Measurements from ENCODE around the gene CAPZB.

DNA sequence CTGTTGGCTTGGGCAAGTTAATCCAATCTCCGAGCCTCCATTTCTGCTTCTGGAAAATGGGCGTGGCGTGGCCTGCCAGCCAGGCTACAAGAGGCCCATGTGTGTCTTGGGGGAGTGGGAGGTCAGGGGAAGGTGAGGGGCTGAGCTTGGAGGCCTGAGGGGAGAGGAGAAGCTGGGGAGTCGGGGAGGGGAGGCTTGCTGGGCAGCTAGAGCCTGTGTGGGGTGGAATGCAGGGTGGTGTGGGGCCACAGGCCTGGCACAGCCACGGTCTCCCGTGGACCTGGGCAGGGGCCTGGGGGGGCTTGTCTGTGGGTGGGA is 158.6 kb downstream of the CAPZB start:
- TF ChIP-seq MAZ (IDR thresholded peaks at IDR 0.05; ENCODE audit: borderline replicate concordance, low read depth, low read length), result no peak
- TF ChIP-seq, protein P1, sequence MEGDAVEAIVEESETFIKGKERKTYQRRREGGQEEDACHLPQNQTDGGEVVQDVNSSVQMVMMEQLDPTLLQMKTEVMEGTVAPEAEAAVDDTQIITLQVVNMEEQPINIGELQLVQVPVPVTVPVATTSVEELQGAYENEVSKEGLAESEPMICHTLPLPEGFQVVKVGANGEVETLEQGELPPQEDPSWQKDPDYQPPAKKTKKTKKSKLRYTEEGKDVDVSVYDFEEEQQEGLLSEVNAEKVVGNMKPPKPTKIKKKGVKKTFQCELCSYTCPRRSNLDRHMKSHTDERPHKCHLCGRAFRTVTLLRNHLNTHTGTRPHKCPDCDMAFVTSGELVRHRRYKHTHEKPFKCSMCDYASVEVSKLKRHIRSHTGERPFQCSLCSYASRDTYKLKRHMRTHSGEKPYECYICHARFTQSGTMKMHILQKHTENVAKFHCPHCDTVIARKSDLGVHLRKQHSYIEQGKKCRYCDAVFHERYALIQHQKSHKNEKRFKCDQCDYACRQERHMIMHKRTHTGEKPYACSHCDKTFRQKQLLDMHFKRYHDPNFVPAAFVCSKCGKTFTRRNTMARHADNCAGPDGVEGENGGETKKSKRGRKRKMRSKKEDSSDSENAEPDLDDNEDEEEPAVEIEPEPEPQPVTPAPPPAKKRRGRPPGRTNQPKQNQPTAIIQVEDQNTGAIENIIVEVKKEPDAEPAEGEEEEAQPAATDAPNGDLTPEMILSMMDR (conservative IDR thresholded peaks at IDR 0.05; ENCODE audit: low read depth, low read length), result no peak
- no peak for TF ChIP-seq POLR2A (IDR thresholded peaks at IDR 0.05; ENCODE audit: low read depth, low read length)
- no peak for TF ChIP-seq MXI1 (IDR thresholded peaks at IDR 0.05; ENCODE audit: borderline replicate concordance, low read depth, low read length)
- TF ChIP-seq, protein P2, sequence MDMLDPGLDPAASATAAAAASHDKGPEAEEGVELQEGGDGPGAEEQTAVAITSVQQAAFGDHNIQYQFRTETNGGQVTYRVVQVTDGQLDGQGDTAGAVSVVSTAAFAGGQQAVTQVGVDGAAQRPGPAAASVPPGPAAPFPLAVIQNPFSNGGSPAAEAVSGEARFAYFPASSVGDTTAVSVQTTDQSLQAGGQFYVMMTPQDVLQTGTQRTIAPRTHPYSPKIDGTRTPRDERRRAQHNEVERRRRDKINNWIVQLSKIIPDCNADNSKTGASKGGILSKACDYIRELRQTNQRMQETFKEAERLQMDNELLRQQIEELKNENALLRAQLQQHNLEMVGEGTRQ (IDR thresholded peaks at IDR 0.05; ENCODE audit: low read depth, low read length), result no peak
- TF ChIP-seq MAFK (IDR thresholded peaks at IDR 0.05; ENCODE audit: low read depth, low read length), result no peak
- no peak for TF ChIP-seq RFX5 (IDR thresholded peaks at IDR 0.05; ENCODE audit: low read depth, low read length)
- no peak for TF ChIP-seq RCOR1 (IDR thresholded peaks at IDR 0.05; ENCODE audit: insufficient replicate concordance, low read length)
